ENCODE data around the gene TMOD2.

- TF ChIP-seq JUND (IDR thresholded peaks at IDR 0.05) (no peak), EZH2phosphoT487 (IDR thresholded peaks at IDR 0.05; ENCODE audit: borderline replicate concordance) (no peak), ZNF274 (IDR thresholded peaks at IDR 0.05; ENCODE audit: low read depth, low read length) (no peak), EGR1 (IDR thresholded peaks at IDR 0.05; ENCODE audit: low read depth) (no peak), EZH2 (IDR thresholded peaks at IDR 0.05) (no peak), CTCF (IDR thresholded peaks at IDR 0.05 in 2 of 3, conservative IDR thresholded peaks at IDR 0.05 in 1 of 3; ENCODE audit: borderline replicate concordance in 1 of 3, insufficient read depth in 1 of 3, low read depth in 2 of 3, low read length in 2 of 3) (no peak), SRF (IDR thresholded peaks at IDR 0.05; ENCODE audit: low read depth) (no peak), TCF7L2 (IDR thresholded peaks at IDR 0.05; ENCODE audit: borderline replicate concordance, extremely low read depth, insufficient read depth, insufficient read length) (no peak), POLR2A (IDR thresholded peaks at IDR 0.05; ENCODE audit: borderline replicate concordance, extremely low read depth, insufficient read depth, insufficient read length) (no peak), CEBPB (IDR thresholded peaks at IDR 0.05; ENCODE audit: low read depth) (no peak), MAX (IDR thresholded peaks at IDR 0.05) (no peak)
- TF ChIP-seq, protein P1, sequence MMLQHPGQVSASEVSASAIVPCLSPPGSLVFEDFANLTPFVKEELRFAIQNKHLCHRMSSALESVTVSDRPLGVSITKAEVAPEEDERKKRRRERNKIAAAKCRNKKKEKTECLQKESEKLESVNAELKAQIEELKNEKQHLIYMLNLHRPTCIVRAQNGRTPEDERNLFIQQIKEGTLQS (IDR thresholded peaks at IDR 0.05) = no peak
- TF ChIP-seq, protein P2, sequence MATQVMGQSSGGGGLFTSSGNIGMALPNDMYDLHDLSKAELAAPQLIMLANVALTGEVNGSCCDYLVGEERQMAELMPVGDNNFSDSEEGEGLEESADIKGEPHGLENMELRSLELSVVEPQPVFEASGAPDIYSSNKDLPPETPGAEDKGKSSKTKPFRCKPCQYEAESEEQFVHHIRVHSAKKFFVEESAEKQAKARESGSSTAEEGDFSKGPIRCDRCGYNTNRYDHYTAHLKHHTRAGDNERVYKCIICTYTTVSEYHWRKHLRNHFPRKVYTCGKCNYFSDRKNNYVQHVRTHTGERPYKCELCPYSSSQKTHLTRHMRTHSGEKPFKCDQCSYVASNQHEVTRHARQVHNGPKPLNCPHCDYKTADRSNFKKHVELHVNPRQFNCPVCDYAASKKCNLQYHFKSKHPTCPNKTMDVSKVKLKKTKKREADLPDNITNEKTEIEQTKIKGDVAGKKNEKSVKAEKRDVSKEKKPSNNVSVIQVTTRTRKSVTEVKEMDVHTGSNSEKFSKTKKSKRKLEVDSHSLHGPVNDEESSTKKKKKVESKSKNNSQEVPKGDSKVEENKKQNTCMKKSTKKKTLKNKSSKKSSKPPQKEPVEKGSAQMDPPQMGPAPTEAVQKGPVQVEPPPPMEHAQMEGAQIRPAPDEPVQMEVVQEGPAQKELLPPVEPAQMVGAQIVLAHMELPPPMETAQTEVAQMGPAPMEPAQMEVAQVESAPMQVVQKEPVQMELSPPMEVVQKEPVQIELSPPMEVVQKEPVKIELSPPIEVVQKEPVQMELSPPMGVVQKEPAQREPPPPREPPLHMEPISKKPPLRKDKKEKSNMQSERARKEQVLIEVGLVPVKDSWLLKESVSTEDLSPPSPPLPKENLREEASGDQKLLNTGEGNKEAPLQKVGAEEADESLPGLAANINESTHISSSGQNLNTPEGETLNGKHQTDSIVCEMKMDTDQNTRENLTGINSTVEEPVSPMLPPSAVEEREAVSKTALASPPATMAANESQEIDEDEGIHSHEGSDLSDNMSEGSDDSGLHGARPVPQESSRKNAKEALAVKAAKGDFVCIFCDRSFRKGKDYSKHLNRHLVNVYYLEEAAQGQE (IDR thresholded peaks at IDR 0.05; ENCODE audit: low read depth) = no peak
Measured at GRCh38 chr15:51732646-51733045, 18.8 kb upstream of the TMOD2 start.
